Measurements from ENCODE around the gene ATXN2L.

DNA sequence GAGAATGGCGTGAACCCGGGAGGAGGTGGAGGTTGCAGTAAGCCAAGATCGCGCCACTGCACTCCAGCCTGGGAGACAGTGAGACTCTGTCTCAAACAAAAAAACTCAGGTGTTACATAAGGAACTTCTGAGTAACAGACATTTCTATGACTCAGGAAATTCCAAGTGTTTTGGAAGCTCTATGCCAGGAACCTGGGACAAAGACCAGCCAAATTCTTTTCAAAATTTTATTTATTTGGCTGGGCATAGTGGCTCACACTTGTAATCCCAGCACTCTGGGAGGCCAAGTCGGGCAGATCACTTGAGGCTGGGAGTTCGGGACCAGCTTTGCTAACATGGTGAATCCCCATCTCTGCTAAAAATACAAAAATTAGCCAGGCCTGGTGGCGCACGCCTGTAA is 35.6 kb downstream of the ATXN2L start:
- TF ChIP-seq EZH2 (IDR thresholded peaks at IDR 0.05; ENCODE audit: low read length, missing control alignments) = no peak
- TF ChIP-seq, protein P1, sequence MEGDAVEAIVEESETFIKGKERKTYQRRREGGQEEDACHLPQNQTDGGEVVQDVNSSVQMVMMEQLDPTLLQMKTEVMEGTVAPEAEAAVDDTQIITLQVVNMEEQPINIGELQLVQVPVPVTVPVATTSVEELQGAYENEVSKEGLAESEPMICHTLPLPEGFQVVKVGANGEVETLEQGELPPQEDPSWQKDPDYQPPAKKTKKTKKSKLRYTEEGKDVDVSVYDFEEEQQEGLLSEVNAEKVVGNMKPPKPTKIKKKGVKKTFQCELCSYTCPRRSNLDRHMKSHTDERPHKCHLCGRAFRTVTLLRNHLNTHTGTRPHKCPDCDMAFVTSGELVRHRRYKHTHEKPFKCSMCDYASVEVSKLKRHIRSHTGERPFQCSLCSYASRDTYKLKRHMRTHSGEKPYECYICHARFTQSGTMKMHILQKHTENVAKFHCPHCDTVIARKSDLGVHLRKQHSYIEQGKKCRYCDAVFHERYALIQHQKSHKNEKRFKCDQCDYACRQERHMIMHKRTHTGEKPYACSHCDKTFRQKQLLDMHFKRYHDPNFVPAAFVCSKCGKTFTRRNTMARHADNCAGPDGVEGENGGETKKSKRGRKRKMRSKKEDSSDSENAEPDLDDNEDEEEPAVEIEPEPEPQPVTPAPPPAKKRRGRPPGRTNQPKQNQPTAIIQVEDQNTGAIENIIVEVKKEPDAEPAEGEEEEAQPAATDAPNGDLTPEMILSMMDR (conservative IDR thresholded peaks at IDR 0.05 in 1 of 2, IDR thresholded peaks at IDR 0.05 in 1 of 2; ENCODE audit: low read depth in 1 of 2, low read length in 2 of 2) = no peak
